NCI-H1092 (cell line): ENCODE measurements around the gene FSD1L.
A peak's percentile ranks its signal among the peaks of the same experiment; 100 is the strongest.
"Not testable (repeated sequence)": the region's sequence is repeated elsewhere in the genome, so short reads cannot be mapped to it uniquely, and the experiment has no call there.

Experiments used
- DNase-seq: peaks from one replicate; lab custom pipeline; 2025; lab: John Stamatoyannopoulos, UW

FSD1L gene

GRCh38 chr9:105557804-105558610 is 110.2 kb downstream of the FSD1L start, which contains the start of gene FKTN:
Gene FKTN (plus strand): TSS chr9:105558131. CDS start chr9:105575033, 16,902 bp downstream.
- DNase-seq: peak; percentile 65

GRCh38 chr9:105572455-105572854 is 124.6 kb downstream of the FSD1L start:
- no peak for DNase-seq

- DNase-seq: not testable (repeated sequence)
These were observed 132.1 kb downstream of the FSD1L start for GRCh38 chr9:105579952-105580351.

GRCh38 chr9:105581550-105581949 is 133.7 kb downstream of the FSD1L start:
- not testable (repeated sequence) for DNase-seq

- no peak for DNase-seq
These were observed 145.3 kb downstream of the FSD1L start for GRCh38 chr9:105593145-105593544.
